Measurements from ENCODE around the gene PSD4. TPM values are rescaled to one million over a fixed set of nuclear protein-coding genes. Genes with fewer than 3 reads are reported as not detected.

Gene PSD4
- polyA plus RNA-seq, 2 of the 4 experiments (the other 2 are of a cell fraction), result 5.4 to 21.6 TPM

GRCh38 chr2:113240150-113240914 lies 66.6 kb downstream of the PSD4 start:
- TF ChIP-seq PBX3 (IDR thresholded peaks at IDR 0.05) (peak; percentile 83), HOXA7 (CRISPR knock-in tag; IDR thresholded peaks at IDR 0.05) (peak; percentile 81; the same call in 1 of the 2 replicates), EP300 (IDR thresholded peaks at IDR 0.05) (peak; percentile 14 to 49; a peak in 3 of 5 replicates), HOXB5 (CRISPR knock-in tag; IDR thresholded peaks at IDR 0.05) (peak; percentile 38; the same call in 1 of the 2 replicates), MAX (IDR thresholded peaks at IDR 0.05) (peak; percentile 38; the same call in 1 of the 2 replicates), BHLHE40 (IDR thresholded peaks at IDR 0.05; ENCODE audit: low read depth, low read length) (peak; percentile 38; the same call in 1 of the 2 replicates), ELK1 (IDR thresholded peaks at IDR 0.05; ENCODE audit: low read depth, low read length) (no peak), CEBPB (IDR thresholded peaks at IDR 0.05) (peak in 1 of 2 experiments; percentile 58; a peak in 1 of 4 replicates), HEYL (CRISPR knock-in tag; IDR thresholded peaks at IDR 0.05) (no peak), MAFK (IDR thresholded peaks at IDR 0.05; ENCODE audit: partially characterized antibody) (peak; percentile 98), SMC3 (IDR thresholded peaks at IDR 0.05) (peak; percentile 30; the same call in 1 of the 3 replicates), HOXB13 (CRISPR knock-in tag; IDR thresholded peaks at IDR 0.05; ENCODE audit: low read depth) (0 out of 2 replicates have a peak, but pooled peaks have one; percentile 78), JUN (IDR thresholded peaks at IDR 0.05) (no peak), KDM1A (IDR thresholded peaks at IDR 0.05; ENCODE audit: low read depth) (no peak), ATOH8 (CRISPR knock-in tag; IDR thresholded peaks at IDR 0.05; ENCODE audit: low read depth) (0 out of 2 replicates have a peak, but pooled peaks have one; percentile 45), GATA3 (IDR thresholded peaks at IDR 0.05; ENCODE audit: borderline replicate concordance) (peak; percentile 36; the same call in 1 of the 2 replicates)
- Histone ChIP-seq H3K27ac (peak overlapping the region; percentile 97 to 98), H3K4me3 (0 out of 3 replicates have a peak overlapping the region, but pooled peaks have one; percentile 1), H3K4me1 (peaks cover 50% of the 10 kb centered on the region), H3K9me3 (no peaks in the 10 kb centered on the region), H3K4me2 (peak overlapping the region; percentile 77)
- POLR2A ChIA-PET, result interaction anchor here (1.0 to 2.5 kb wide), 9 partner anchors 10 to 85 kb away, joined by 3 to 13 read pairs (median 5); no protein-coding TSS in a partner anchor
- ATAC-seq (peak; percentile 69), DNase-seq (ENCODE audit: low read depth in 1 of 2, low spot score in 1 of 2) (peak; percentile 74 to 87), FAIRE-seq (no peak)
- CTCF ChIA-PET, result interaction anchor here (1.0 to 13.6 kb wide), 17 partner anchors 8 to 150 kb away, joined by 3 to 119 read pairs (median 4); no protein-coding TSS in a partner anchor
- 2% methylated on average over 14 of the region's 15 CpGs for WGBS (ENCODE audit: missing lambda C conversion rate)

- ATAC-seq (peak; percentile 94 to 96), FAIRE-seq (peak; percentile 99), DNase-seq (ENCODE audit: low read depth in 1 of 2, low spot score in 1 of 2) (peak; percentile 99)
- Histone ChIP-seq H3K4me1 (peaks cover 55% of the 10 kb centered on the region), H3K9me3 (no peaks in the 10 kb centered on the region), H3K27ac (peak overlapping the region; percentile 97 to 98), H3K4me3 (no peak overlapping the region), H3K4me2 (peak overlapping the region; percentile 77)
- ChIA-PET POLR2A (interaction anchor here (0.6 to 2.5 kb wide), 10 partner anchors 11 to 84 kb away, joined by 3 to 13 read pairs (median 4); no protein-coding TSS in a partner anchor), CTCF (interaction anchor here (0.9 to 13.6 kb wide), 18 partner anchors 8 to 149 kb away, joined by 3 to 119 read pairs (median 4); no protein-coding TSS in a partner anchor)
- WGBS (ENCODE audit: missing lambda C conversion rate), result 19% methylated on average over 11 of the region's 18 CpGs
- TF ChIP-seq NFE2L2 (conservative IDR thresholded peaks at IDR 0.05; ENCODE audit: low read length) (peak; percentile 75), MYC (IDR thresholded peaks at IDR 0.05; ENCODE audit: borderline replicate concordance, low read length) (0 out of 2 replicates have a peak, but pooled peaks have one; percentile 39), ZFP36 (IDR thresholded peaks at IDR 0.05; ENCODE audit: borderline replicate concordance, partially characterized antibody) (no peak), RAD21 (conservative IDR thresholded peaks at IDR 0.05 in 1 of 2, IDR thresholded peaks at IDR 0.05 in 1 of 2) (peak; percentile 29 to 58; a peak in 3 of 5 replicates), ZNF302 (CRISPR knock-in tag; IDR thresholded peaks at IDR 0.05) (no peak), FOSL2 (IDR thresholded peaks at IDR 0.05) (peak; percentile 97), FOSL2 (CRISPR knock-in tag; IDR thresholded peaks at IDR 0.05) (peak; percentile 99), ELK1 (IDR thresholded peaks at IDR 0.05; ENCODE audit: low read depth, low read length) (no peak), JUN (IDR thresholded peaks at IDR 0.05) (peak; percentile 93 to 96), FOSB (CRISPR knock-in tag; IDR thresholded peaks at IDR 0.05) (peak; percentile 48; the same call in 1 of the 2 replicates), RFX5 (IDR thresholded peaks at IDR 0.05) (no peak), HOXB5 (CRISPR knock-in tag; IDR thresholded peaks at IDR 0.05) (0 out of 2 replicates have a peak, but pooled peaks have one; percentile 28), CTCF (IDR thresholded peaks at IDR 0.05) (no peak)
These were observed 67.4 kb downstream of the PSD4 start for GRCh38 chr2:113240915-113241911.

Data from A549 (cell line).